Fibroblast of skin of scalp (primary cell): ENCODE results near the gene AP2A2.

Source experiments
- DNase-seq: peaks from one replicate; pipeline ENCODE4 v3.0.0-alpha.2; 2013

The AP2A2 gene

GRCh38 chr11:1043563-1044096 is 118.0 kb downstream of the AP2A2 start:
- no peak for DNase-seq

DNA sequence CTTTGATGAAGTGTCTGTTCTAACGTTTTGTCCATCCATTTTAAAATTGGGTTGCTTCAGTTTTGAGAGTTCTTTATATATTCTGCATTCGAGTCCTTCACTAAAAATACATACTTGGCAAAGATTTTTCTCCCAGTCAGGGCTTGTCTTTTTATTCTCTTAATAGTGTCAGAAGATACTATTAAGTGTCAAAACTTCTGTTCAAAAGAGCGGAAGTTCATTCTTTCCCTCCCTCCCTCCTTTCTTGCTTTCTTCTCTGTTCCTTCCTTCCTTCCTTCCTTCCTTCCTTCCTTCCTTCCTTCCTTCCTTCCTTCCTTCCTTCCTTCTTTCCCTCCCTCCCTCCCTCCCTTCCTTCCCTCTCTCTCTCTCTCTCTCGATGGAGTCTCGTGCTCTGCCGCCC is 118.5 kb downstream of the AP2A2 start:
- no peak for DNase-seq

DNA sequence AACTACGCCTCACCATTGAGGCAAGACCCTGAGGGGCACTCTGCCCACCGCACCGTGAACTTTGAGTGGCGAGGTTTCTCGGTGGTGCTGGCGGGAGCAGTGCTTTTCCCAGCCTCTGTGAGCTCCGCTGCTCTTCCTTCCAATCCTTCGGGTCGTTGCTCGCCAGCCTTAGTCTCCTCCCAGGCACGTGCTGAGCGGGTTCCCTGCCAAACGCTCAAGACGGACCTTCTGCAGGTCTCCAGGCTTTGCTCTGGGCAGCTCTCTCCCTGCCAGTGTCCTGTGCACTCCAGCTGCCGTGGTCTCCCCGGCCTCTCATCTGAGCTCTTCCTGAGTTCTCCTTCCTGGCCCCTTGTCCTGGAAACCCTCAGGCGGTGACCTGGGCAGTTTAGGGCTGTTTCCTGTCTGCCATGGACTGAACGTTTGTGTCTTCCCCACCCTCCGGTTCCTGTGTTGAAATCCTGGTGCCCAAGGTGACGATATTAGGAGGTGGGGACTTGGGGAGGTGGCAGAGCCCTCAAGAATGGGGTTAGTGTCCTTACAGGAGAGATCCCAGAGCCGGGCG is 122.0 kb downstream of the AP2A2 start:
- DNase-seq: no peak

GRCh38 chr11:1048375-1049070 is 122.9 kb downstream of the AP2A2 start:
- DNase-seq: no peak

GRCh38 chr11:1049071-1049405 is 123.4 kb downstream of the AP2A2 start:
- DNase-seq: no peak

DNA sequence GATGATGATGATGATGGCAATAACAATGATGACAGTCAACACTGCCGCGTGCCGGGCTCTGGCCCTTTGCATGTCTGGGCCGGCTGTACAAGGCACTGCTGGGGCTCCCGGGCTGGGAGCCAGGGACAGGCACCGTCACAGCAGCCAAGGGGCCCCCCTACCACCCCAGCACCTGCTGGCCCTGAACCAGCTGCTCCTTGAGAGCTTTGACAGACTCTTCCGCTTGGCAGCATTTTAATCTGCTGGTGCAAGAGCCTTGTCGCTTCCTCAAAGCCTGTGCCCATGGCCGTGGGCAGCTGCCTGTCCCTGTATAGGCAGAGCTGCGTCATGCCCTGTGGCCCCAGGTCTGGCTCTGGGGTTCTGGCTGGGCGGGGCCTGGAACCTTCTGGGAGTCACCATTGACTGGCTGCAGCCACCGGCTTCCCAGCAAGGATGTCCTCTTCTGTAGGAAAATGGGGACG is 123.8 kb downstream of the AP2A2 start:
- no peak for DNase-seq

DNA sequence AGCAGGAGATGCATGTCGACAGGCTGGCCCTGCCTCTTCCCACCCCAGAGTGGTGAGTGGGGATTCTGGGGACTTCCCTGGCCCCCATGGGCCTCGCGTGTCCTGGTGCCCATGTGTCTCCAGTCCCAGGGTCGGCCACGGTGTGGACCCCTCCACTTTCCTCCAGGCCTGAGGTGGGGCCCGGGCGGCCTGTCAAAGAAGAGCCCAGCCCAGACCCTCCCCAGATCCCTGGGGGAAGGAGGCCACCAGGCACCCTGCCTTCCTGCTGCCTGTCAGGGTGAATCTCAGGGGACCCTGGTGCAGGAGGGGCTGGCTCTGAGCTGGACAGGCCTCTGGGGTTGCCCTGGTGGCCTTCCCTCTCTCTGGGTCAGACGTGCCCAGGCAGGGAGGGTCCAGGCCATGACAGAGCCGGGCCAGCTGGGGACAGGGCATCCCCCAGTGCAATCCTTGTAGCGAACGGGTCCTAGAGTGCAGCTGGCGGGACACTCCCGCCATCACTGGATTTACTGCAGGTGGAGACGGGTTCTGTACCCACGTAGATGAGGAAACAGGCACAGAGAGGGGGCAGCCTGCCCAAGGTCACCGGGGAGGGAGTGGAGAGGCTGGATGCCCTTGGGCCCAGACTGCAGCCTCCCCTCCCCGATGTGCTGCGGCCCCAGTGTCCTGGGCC is 124.4 kb downstream of the AP2A2 start:
- DNase-seq: no peak

DNA sequence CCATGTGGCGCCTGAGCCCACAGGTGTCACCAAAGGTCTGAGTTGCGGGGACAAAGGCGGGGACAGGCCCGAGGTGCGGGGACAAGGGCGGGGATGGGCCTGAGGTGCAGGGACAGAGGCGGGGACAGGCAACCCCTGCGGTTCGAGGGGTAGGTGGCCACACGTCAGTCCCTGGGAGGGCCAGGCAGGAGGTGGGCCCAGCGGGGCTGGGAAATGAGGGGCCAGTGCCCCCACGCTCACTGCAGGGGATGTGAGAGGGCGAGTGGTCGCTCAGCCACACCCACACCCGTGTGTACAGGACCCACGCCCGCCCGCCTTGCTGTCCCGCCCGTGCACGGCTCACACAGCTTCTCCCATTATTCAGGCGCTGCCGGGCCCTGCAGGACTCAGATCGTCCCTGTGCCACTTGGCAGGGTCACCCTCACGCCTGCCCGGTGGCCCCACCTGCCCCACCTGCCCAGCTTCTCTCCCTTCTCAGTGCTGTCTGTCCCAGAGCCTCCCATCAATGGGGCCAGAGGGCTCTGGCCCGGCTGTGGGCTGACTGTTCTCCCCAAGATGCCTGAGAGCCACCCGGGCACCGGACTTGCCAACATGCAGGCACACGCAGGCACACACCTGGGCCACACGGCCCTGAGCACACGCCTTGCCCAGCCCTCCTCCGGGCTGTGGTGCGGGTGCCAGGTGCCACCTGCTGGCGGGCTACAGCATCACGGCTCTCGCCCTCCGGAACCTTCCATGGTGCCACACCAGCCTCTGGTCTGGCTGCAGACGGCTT is 125.1 kb downstream of the AP2A2 start:
- peak; percentile 53 for DNase-seq

DNA sequence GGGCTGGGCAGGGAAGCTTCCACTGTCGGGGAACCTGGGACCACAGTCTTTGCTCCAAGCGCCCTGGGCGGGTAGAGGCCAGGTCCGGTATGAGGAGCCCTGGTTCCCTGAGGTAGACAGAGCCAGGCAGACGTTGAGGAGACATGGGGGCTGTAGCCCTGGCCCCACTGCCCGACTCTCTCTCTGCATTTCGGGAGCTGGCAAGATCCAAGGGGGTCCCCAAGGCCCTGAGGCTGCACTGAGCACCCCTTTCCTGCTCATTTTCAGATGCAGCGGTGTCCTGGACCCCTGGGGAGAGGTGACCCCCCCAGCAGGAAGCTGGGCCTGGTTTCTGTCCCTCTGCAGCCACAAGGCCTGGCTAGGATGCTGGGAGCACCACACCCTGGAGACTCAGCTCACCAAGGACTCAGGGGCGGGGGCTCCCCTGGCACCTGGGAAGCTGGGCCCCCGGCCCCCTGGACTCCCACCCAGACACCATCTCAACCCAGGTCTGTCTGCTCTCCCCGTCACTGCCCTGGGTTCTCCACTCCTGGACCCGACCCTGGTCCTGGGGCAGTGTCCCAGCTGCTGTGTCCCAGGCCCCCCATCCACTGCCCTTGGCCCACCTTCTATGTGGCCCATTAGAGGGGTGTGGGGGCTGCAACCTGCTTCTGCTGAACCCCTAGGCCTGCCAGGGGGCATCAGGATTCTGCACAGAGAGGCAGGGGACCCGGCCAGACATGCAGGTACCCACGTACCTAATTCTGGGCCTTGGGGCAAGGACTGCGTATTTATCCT is 125.9 kb downstream of the AP2A2 start:
- no peak for DNase-seq

- no peak for DNase-seq
These were observed 126.7 kb downstream of the AP2A2 start for GRCh38 chr11:1052133-1053011.

- no peak for DNase-seq
These were observed 127.6 kb downstream of the AP2A2 start for GRCh38 chr11:1053121-1053901.

- no peak for DNase-seq
These were observed 128.8 kb downstream of the AP2A2 start for GRCh38 chr11:1054143-1055108.

DNA sequence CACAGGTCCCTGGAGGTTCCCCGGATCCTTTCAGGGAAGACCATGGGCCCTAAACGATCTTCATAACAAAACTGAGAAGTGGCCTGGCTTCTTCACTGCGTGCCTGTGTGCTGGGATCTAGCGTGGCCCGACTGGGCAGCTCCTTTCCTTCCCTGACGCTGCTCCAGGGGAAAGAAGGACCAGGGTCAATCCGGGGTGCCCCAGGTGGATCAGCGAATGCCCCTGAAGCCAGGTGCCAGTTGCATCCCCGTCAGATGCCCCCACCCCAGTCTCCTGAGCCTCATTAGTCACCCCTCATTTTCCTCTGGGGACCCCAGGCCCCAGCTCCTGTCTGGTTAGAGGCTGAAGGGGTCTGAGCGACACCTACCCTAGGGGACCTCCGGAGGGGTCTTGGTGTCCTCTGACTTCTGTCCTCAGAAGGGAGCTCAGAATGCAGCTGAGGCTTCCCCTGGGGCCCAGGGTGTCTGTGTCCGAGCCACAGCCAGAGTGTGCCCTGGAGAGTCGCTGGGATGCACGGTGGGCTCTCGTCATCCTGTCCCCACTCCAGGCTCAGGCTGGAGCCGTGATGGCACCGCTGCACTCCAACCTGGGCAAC is 129.5 kb downstream of the AP2A2 start:
- no peak for DNase-seq

DNA sequence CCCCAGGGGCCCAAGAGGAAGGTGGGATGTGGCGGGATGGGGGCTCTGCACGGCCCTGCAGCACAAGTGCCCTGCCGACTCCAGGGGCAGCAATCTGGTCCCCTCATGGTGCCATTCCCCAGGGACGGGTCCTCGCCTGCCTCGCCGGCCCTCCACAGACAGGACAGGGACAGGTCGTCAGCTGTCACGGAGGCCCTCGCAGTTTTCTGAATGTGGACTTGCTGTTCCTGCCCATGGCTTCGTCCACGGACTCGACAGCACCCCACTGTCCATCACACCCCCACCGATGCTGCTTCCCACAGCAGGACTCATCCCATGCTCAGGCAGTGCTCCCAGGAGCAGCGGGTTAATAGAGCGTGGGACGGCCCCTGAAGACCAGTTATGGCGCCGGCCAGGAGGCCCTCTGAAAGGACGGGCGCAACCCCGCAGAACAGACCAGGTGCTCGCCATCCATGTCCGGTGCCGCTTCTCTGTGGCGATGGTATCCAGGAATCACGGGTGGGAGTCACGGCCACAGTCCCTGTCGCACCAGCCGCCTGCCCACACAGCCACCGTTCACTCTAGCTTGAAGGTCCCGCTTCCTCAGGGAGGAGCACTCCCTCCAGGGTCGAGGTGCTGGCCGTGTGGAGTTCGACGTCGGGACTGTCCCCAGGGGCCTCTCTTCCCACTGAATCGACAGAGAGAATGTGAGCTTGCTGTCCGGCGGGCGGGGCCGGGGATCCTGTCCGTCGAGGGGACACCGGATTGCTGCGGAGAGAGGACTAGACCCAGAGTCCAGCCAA is 130.5 kb downstream of the AP2A2 start:
- DNase-seq: no peak

DNA sequence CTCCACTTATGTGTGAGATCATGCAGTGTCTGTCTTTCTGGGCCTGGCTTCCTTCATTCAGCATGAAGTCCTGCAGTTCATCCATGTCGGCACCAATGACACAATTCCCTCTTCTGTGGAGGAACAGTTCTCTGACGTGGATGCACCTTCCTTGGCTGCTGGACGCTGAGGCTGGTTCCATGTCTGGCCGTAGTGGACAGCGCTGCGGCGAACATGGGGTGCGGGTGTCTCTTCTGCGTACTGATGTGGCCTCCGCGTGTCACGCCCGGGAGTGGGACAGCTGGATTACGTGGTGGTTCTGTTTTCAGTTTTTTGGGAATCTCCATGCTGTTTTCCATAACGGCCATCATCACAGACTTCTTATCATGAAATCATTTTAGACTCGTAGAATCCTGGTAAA is 132.1 kb downstream of the AP2A2 start:
- no peak for DNase-seq

DNA sequence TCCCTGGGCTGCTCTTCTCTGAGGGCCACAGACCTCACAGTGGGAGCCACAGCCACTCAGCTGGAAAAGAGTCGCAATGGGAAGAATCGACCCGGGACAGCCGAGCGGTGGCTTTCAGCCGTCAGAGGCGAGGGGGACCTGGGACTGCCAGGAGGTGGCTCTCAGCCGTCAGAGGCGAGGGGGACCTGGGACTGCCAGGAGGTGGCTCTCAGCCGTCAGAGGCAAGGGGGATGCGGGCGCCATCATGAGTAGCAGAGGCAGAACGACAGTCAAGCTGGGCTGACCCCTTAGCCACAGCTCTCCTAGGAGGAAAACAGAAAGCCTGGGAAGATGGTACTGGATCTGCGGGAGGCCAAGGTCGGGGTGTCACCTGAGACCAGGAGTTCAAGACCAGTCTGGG is 134.1 kb downstream of the AP2A2 start:
- DNase-seq: no peak

- DNase-seq: no peak
These were observed 134.7 kb downstream of the AP2A2 start for GRCh38 chr11:1060410-1060809.
